GM19328 (cell line): ENCODE measurements around the gene PTCH2.

ENCODE experiments used
- ATAC-seq: cut with Tn5 transposase; IDR thresholded peaks from one replicate; pipeline ENCODE4 v1.9.1; 2021; ENCODE audit warnings: mild to moderate bottlenecking, moderate library complexity; ENCODE audit not compliant: unreplicated experiment

Gene PTCH2

GRCh38 chr1:44780583-44781121 is 62.4 kb downstream of the PTCH2 start:
- no peak for ATAC-seq

- no peak for ATAC-seq
These were observed 64.1 kb downstream of the PTCH2 start for GRCh38 chr1:44778705-44779576.

GRCh38 chr1:44777969-44778635 is 65.0 kb downstream of the PTCH2 start:
- no peak for ATAC-seq

- no peak for ATAC-seq
These were observed 65.5 kb downstream of the PTCH2 start for GRCh38 chr1:44777547-44777946.

GRCh38 chr1:44776730-44777068 is 66.4 kb downstream of the PTCH2 start:
- ATAC-seq, result no peak

GRCh38 chr1:44775930-44776729 is 66.9 kb downstream of the PTCH2 start:
- ATAC-seq, result peak; percentile 17

GRCh38 chr1:44775078-44775929 is 67.7 kb downstream of the PTCH2 start, which contains the start of gene RPS8:
Gene RPS8 (plus strand): TSS chr1:44775540. CDS start chr1:44775597, 57 bp downstream.
- peak; percentile 71 for ATAC-seq
